Measurements from ENCODE around the gene CATSPER1. TPM values are rescaled to one million over a fixed set of nuclear protein-coding genes. Genes with fewer than 3 reads are reported as not detected.

The CATSPER1 gene
- polyA plus RNA-seq, 2 of the 4 experiments (the other 2 are of a cell fraction), result 0.46 to 0.97 TPM

DNA sequence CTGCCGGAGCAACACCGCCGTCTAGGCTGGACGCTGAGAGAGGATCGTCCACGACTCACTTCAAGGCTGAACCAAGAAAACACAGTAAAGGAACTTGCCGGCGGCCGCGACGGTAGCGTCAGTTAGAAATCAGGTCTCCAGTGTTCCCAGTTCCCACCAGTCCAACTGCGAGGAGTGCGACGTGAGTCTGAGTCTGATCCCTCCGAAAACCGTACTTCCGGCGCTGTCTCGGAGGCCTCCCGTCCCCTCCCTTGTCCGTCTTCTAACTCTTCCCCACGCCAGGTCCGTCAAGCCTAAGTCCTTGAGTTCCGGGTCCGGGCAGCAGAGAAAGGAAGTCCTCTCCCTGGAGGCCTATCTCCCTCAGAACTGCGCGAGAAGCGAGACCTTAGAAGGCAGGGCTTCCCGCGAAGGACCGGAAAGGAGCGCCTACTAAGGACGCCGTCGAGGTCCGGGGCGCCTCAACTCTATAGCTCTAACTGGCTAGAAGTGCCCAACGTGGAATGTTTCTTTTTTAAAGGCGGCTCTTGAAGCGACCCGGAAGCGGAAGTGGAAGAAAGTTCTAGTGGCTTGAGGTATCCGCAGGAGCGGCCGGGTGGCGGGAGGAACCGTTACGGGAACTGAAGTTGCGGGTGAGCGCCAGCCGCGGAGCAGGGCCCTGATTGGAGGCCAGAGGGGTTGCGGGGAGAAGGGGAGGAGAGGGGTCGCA lies 24.2 kb downstream of the CATSPER1 start, which contains the start of the genes BANF1 and EIF1AD (continued):
- TF ChIP-seq, protein P1, sequence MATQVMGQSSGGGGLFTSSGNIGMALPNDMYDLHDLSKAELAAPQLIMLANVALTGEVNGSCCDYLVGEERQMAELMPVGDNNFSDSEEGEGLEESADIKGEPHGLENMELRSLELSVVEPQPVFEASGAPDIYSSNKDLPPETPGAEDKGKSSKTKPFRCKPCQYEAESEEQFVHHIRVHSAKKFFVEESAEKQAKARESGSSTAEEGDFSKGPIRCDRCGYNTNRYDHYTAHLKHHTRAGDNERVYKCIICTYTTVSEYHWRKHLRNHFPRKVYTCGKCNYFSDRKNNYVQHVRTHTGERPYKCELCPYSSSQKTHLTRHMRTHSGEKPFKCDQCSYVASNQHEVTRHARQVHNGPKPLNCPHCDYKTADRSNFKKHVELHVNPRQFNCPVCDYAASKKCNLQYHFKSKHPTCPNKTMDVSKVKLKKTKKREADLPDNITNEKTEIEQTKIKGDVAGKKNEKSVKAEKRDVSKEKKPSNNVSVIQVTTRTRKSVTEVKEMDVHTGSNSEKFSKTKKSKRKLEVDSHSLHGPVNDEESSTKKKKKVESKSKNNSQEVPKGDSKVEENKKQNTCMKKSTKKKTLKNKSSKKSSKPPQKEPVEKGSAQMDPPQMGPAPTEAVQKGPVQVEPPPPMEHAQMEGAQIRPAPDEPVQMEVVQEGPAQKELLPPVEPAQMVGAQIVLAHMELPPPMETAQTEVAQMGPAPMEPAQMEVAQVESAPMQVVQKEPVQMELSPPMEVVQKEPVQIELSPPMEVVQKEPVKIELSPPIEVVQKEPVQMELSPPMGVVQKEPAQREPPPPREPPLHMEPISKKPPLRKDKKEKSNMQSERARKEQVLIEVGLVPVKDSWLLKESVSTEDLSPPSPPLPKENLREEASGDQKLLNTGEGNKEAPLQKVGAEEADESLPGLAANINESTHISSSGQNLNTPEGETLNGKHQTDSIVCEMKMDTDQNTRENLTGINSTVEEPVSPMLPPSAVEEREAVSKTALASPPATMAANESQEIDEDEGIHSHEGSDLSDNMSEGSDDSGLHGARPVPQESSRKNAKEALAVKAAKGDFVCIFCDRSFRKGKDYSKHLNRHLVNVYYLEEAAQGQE (IDR thresholded peaks at IDR 0.05), result peak; percentile 81
- no peak for TF ChIP-seq SMC3 (IDR thresholded peaks at IDR 0.05)
- TF ChIP-seq MAZ (IDR thresholded peaks at IDR 0.05; ENCODE audit: borderline replicate concordance, low read depth, low read length), result peak; percentile 89; the same call in 1 of the 2 replicates
- peak; percentile 89 for TF ChIP-seq CHD2 (IDR thresholded peaks at IDR 0.05; ENCODE audit: low read length, partially characterized antibody)
- TF ChIP-seq, protein P2, sequence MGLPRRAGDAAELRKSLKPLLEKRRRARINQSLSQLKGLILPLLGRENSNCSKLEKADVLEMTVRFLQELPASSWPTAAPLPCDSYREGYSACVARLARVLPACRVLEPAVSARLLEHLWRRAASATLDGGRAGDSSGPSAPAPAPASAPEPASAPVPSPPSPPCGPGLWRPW (IDR thresholded peaks at IDR 0.05), result no peak
- 0 out of 4 replicates have a peak, but pooled peaks of 1 of the 2 experiments have one; percentile 40 for TF ChIP-seq CEBPB (IDR thresholded peaks at IDR 0.05)
- TF ChIP-seq KDM5A (IDR thresholded peaks at IDR 0.05), result peak; percentile 90
- no peak for TF ChIP-seq TP53 (CRISPR knock-in tag; IDR thresholded peaks at IDR 0.05)
- no peak for TF ChIP-seq CBX2 (IDR thresholded peaks at IDR 0.05; ENCODE audit: borderline replicate concordance, low read depth)
- no peak for TF ChIP-seq TFCP2L1 (CRISPR knock-in tag; IDR thresholded peaks at IDR 0.05)
- TF ChIP-seq EP300 (IDR thresholded peaks at IDR 0.05), result no peak; a peak in 1 of 5 replicates
- peak; percentile 92 for TF ChIP-seq POLR2A (IDR thresholded peaks at IDR 0.05; ENCODE audit: low read length)
- no peak for TF ChIP-seq USF2 (IDR thresholded peaks at IDR 0.05)
- TF ChIP-seq ESRRA (IDR thresholded peaks at IDR 0.05; ENCODE audit: borderline replicate concordance, low read length), result no peak
- TF ChIP-seq MAX (IDR thresholded peaks at IDR 0.05), result peak; percentile 98
- TF ChIP-seq, protein P3, sequence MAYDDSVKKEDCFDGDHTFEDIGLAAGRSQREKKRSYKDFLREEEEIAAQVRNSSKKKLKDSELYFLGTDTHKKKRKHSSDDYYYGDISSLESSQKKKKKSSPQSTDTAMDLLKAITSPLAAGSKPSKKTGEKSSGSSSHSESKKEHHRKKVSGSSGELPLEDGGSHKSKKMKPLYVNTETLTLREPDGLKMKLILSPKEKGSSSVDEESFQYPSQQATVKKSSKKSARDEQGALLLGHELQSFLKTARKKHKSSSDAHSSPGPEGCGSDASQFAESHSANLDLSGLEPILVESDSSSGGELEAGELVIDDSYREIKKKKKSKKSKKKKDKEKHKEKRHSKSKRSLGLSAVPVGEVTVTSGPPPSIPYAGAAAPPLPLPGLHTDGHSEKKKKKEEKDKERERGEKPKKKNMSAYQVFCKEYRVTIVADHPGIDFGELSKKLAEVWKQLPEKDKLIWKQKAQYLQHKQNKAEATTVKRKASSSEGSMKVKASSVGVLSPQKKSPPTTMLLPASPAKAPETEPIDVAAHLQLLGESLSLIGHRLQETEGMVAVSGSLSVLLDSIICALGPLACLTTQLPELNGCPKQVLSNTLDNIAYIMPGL (CRISPR knock-in tag; IDR thresholded peaks at IDR 0.05; ENCODE audit: borderline replicate concordance), result peak; percentile 78; the same call in 1 of the 2 replicates
- TF ChIP-seq KDM1A (IDR thresholded peaks at IDR 0.05; ENCODE audit: low read depth), result no peak
- TF ChIP-seq RFX5 (IDR thresholded peaks at IDR 0.05), result peak; percentile 72
- peak; percentile 67; the same call in 1 of the 2 replicates for TF ChIP-seq GATA3 (IDR thresholded peaks at IDR 0.05; ENCODE audit: borderline replicate concordance)
- TF ChIP-seq JUNB (IDR thresholded peaks at IDR 0.05), result no peak
- TF ChIP-seq HEYL (CRISPR knock-in tag; IDR thresholded peaks at IDR 0.05), result no peak
- TF ChIP-seq EHF (CRISPR knock-in tag; IDR thresholded peaks at IDR 0.05), result no peak
- TF ChIP-seq RCOR1 (IDR thresholded peaks at IDR 0.05; ENCODE audit: low read depth, low read length), result no peak
- no peak for TF ChIP-seq MAFK (IDR thresholded peaks at IDR 0.05; ENCODE audit: partially characterized antibody)
- no peak for TF ChIP-seq RARB (CRISPR knock-in tag; IDR thresholded peaks at IDR 0.05)
- TF ChIP-seq, protein P4, sequence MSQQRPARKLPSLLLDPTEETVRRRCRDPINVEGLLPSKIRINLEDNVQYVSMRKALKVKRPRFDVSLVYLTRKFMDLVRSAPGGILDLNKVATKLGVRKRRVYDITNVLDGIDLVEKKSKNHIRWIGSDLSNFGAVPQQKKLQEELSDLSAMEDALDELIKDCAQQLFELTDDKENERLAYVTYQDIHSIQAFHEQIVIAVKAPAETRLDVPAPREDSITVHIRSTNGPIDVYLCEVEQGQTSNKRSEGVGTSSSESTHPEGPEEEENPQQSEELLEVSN (IDR thresholded peaks at IDR 0.05; ENCODE audit: borderline replicate concordance, low read depth), result peak; percentile 83; the same call in 1 of the 2 replicates
